Esophagus muscularis mucosa (tissue), 4 donors: ENCODE measurements around the gene TAGLN3. TPM values are rescaled to one million over a fixed set of nuclear protein-coding genes. Genes with fewer than 3 reads are reported as not detected.

ENCODE experiments used
- DNase-seq: peaks from one replicate; pipeline ENCODE4 v3.0.0-alpha.2; 2017; ENCODE audit errors: extremely low spot score
- H3K27ac ChIP-seq, 4 donors: fragments of 200-600 bp; sonication (generic); replicated peaks in 1 of 4; 1 replicate in 3 of 4; 2 replicates in 1 of 4; pipeline ENCODE4 v1.5.1; 2016 to 2019; ENCODE audit warnings: mild to moderate bottlenecking in 1 of 4
- H3K27me3 ChIP-seq, 4 donors: fragments of 200-600 bp; sonication (generic); one replicate each; pipeline versions ENCODE4 v1.5.1 to v1.6.0; 2016 to 2019
- H3K36me3 ChIP-seq, 4 donors: fragments of 200-600 bp; sonication (generic); one replicate each; pipeline ENCODE4 v1.5.1; 2016 to 2019
- H3K4me1 ChIP-seq, 4 donors: fragments of 200-600 bp; sonication (generic); one replicate each; pipeline ENCODE4 v1.5.1; 2016 to 2019
- H3K4me3 ChIP-seq, 4 donors: fragments of 200-600 bp; sonication (generic); 1 replicate in 2 of 4; 2 replicates in 2 of 4; pipeline ENCODE4 v1.5.1; 2016 to 2019; ENCODE audit warnings: mild to moderate bottlenecking in 4 of 4, moderate library complexity in 1 of 4
- H3K9me3 ChIP-seq, 4 donors: fragments of 200-600 bp; sonication (generic); 1 replicate in 3 of 4; 2 replicates in 1 of 4; pipeline ENCODE4 v1.5.1; 2016 to 2019
- EP300 ChIP-seq: sonication (generic); formaldehyde crosslinking; IDR thresholded peaks from one replicate; pipeline ENCODE4 v1.6.1; 2017; ENCODE audit warnings: antibody characterized with exemption
- POLR2A ChIP-seq: fragments of 450-650 bp; IDR thresholded peaks from one replicate; pipeline ENCODE4 v1.6.1; 2017; ENCODE audit warnings: antibody characterized with exemption, moderate library complexity, mild to moderate bottlenecking, low read depth
- POLR2AphosphoS5 ChIP-seq, 2 donors: sonication (generic); formaldehyde crosslinking; IDR thresholded peaks; one replicate each; pipeline ENCODE4 v1.6.1; 2017; ENCODE audit warnings: antibody characterized with exemption in 2 of 2
- WGBS: methylation state at CpG from one replicate; pipeline ENCODE4 v1.1.5; 2018; 5-methylcytosine and 5-hydroxymethylcytosine counted together
- intact Hi-C: fragments of 100-400 bp; cut with DNase I; formaldehyde crosslinking; loops from one replicate; pipeline ENCODE4 v1.15.1; 2023
- total RNA-seq, 4 donors: library from RNA; depleted of rRNA; stranded (reverse); fragments of >200 nt; gene quantifications; one replicate each; pipeline versions ENCODE4 v1.1.0 to v1.2.1, GENCODE V29; 2016
- TF ChIP-seq, protein P1 (sequence below), 3 experiments: fragments of 200-600 bp in 2 of 3; fragments of 450-650 bp in 1 of 3; sonication (generic) in 2 of 3; IDR thresholded peaks; one replicate each; pipeline ENCODE4 v1.5.1; 2017 to 2019; ENCODE audit warnings: antibody characterized with exemption in 3 of 3, mild to moderate bottlenecking in 2 of 3, moderate library complexity in 1 of 3

Gene TAGLN3
- total RNA-seq, 4 donors from 2014 or later: 0.83 to 4.0 (median 1.3) TPM

DNA sequence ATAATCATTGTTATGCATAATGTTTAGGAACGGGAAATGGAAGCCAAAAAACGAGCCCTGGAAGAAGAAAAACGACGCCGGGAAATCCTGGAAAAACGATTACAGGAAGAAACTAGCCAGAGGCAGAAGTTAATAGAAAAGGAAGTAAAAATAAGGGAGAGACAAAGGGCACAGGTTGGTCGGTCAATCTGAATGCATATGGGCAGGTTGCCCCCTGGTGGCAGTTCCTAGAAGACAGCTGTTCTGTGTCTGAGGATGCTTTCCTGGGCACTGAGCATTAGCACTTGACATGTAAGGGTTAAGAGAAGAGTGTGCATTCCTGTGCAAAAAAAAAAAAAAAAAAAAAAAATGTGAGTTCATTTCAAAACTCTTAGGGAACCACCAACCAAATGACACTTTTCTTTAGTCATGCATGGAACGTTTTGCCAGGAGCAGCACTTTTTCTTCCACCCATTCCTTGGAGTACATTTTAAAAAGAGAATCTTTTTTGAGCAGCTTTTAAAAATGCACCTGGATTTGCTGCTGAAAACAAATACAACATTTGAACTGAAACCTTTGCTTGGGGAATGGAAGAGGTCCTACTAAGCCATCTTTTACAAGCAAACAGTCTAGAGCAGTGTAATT lies 31.0 kb upstream of the TAGLN3 start:
- no peak overlapping the region for H3K4me3 ChIP-seq
- peak; percentile 97 for DNase-seq
- peaks cover 0 to 40% (median 16%) of the 10 kb centered on the region in 4 donors for H3K36me3 ChIP-seq
- TF ChIP-seq, protein P1, sequence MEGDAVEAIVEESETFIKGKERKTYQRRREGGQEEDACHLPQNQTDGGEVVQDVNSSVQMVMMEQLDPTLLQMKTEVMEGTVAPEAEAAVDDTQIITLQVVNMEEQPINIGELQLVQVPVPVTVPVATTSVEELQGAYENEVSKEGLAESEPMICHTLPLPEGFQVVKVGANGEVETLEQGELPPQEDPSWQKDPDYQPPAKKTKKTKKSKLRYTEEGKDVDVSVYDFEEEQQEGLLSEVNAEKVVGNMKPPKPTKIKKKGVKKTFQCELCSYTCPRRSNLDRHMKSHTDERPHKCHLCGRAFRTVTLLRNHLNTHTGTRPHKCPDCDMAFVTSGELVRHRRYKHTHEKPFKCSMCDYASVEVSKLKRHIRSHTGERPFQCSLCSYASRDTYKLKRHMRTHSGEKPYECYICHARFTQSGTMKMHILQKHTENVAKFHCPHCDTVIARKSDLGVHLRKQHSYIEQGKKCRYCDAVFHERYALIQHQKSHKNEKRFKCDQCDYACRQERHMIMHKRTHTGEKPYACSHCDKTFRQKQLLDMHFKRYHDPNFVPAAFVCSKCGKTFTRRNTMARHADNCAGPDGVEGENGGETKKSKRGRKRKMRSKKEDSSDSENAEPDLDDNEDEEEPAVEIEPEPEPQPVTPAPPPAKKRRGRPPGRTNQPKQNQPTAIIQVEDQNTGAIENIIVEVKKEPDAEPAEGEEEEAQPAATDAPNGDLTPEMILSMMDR (IDR thresholded peaks at IDR 0.05): peak; percentile 85 to 94 (median 90)
- TF ChIP-seq POLR2AphosphoS5 (IDR thresholded peaks at IDR 0.05) (peak; percentile 35 to 41), POLR2A (no peak)
- H3K27me3 ChIP-seq: no peaks in the 10 kb centered on the region
- 10% methylated on average over 8 of the region's 8 CpGs for WGBS
- peaks cover 18 to 28% (median 25%) of the 10 kb centered on the region in 4 donors for H3K4me1 ChIP-seq
- intact Hi-C loops: loop anchor here (1.0 to 2.0 kb wide), 2 partner anchors 107 to 250 kb away; no protein-coding TSS in a partner anchor
- H3K9me3 ChIP-seq: no peaks in the 10 kb centered on the region
- H3K27ac ChIP-seq: peak overlapping the region; percentile 38 to 67 (median 48)

DNA sequence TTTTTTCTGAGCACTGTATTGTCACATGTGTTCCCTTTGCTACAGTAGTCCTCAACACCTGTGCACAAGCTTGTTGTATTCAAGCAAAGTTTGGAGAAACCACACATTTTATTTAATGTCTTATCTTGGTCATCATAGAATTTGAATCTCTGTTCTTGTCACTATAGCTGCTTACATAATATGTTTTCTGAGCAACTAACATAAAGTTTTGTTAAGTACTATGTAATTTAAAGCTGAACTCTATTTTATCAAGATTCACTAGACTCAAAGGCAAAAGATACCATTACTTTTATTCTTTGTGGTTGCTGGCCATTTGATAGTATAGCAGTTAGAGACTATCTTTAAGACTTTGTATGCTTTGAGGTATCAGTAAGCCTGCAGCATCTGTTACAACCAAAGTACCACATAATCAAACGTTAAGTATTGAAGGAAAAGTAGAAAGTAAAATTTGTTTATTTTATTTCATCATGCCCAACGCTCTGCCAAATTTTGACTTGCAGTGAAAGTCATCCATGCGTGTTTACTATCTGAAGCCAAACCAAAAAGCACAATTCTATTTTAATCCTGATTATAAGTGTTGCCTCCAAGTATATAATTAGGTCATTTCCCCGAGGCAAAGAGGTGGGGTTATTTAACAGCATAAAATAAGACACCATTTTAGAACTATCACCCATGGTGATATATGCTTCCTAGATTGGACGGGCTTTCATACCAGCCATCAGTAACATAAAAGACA lies 30.2 kb upstream of the TAGLN3 start:
- Histone ChIP-seq H3K9me3 (no peaks in the 10 kb centered on the region), H3K4me1 (peaks cover 18 to 28% (median 25%) of the 10 kb centered on the region in 4 donors), H3K36me3 (peaks cover 0 to 42% (median 18%) of the 10 kb centered on the region in 4 donors), H3K4me3 (no peak overlapping the region), H3K27ac (peak overlapping the region; percentile 5 to 67 (median 45)), H3K27me3 (no peaks in the 10 kb centered on the region)
- no peak for TF ChIP-seq EP300
- no peak for TF ChIP-seq POLR2AphosphoS5 (IDR thresholded peaks at IDR 0.05)
- TF ChIP-seq, protein P1 (IDR thresholded peaks at IDR 0.05): no peak
- no peak for TF ChIP-seq POLR2A
- WGBS: 36% methylated on average over 5 of the region's 5 CpGs
- DNase-seq: no peak
- intact Hi-C loops: loop anchor here (1.0 kb wide), 1 partner anchor 251 kb away; no protein-coding TSS in a partner anchor

DNA sequence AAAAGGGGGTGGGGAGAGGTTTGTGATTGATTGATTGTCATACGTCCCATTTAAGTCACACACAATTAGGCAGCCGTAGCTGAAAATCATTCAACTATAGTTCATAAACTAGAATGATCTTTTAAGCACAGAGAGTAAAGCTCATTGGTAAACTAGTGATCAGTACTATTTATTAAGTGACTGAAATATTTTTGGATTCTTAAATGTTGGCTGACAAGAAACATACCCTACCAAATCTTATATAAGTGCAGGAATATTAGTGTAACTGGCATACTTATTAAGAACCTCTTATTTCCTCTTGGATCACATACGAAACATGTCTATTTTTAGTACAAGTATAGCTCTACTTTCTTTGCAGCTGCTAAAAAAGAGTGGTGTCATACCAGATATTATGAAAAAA lies 28.3 kb upstream of the TAGLN3 start:
- H3K9me3 ChIP-seq: no peaks in the 10 kb centered on the region
- 55% methylated on average over 3 of the region's 3 CpGs for WGBS
- H3K27ac ChIP-seq: peak overlapping the region in 1 of 4 donors; percentile 6
- intact Hi-C loops: no loop called here
- no peak overlapping the region for H3K4me3 ChIP-seq
- peaks cover 0 to 47% (median 18%) of the 10 kb centered on the region in 4 donors for H3K36me3 ChIP-seq
- DNase-seq: no peak
- TF ChIP-seq, protein P1 (IDR thresholded peaks at IDR 0.05): no peak
- TF ChIP-seq EP300 (no peak), POLR2A (no peak), POLR2AphosphoS5 (IDR thresholded peaks at IDR 0.05) (no peak)
- no peaks in the 10 kb centered on the region for H3K27me3 ChIP-seq
- H3K4me1 ChIP-seq: peaks cover 18 to 28% (median 25%) of the 10 kb centered on the region in 4 donors

DNA sequence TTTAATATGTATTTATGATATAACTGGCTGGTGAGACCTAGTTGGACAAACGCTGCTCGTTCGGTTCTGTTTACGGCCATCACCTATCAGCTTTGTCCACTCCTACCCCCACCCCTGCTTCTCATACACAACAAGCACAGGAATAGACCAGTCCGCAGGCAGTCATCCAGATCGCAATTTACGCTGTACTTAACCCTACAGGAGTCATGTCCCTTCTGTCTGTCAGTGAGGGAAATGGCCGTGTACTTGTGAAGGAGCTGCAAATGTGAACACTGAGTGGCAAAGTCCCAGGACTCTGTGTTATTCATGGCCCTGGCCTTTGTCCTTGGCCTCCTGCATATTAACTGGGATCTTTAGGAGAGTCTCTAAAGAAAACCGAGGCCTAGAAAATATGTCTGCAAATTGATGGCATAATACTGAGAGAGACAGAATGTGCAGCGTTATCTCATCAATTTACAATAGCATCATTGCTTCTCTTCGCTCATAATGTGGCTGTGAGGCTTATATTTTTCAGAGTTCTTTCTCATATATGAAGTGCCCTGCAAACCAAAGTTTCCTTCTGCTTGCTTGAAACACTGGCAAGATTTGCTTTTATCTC lies 27.1 kb upstream of the TAGLN3 start:
- intact Hi-C loops: no loop called here
- peak overlapping the region in 1 of 4 donors; percentile 7 for H3K27ac ChIP-seq
- WGBS: 83% methylated on average over 11 of the region's 11 CpGs

More for the DNA sequence above, 27.1 kb upstream of the TAGLN3 start:
- no peak for DNase-seq
- Histone ChIP-seq H3K4me1 (peaks cover 18 to 26% (median 25%) of the 10 kb centered on the region in 4 donors), H3K27me3 (no peaks in the 10 kb centered on the region), H3K9me3 (no peaks in the 10 kb centered on the region), H3K4me3 (no peak overlapping the region), H3K36me3 (peaks cover 0 to 47% (median 18%) of the 10 kb centered on the region in 4 donors)
- TF ChIP-seq EP300 (no peak), POLR2A (no peak), POLR2AphosphoS5 (IDR thresholded peaks at IDR 0.05) (no peak)
- TF ChIP-seq, protein P1 (IDR thresholded peaks at IDR 0.05): no peak
